Fibroblast of villous mesenchyme (primary cell): ENCODE measurements around the gene FAM174B. TPM values are rescaled to one million over a fixed set of nuclear protein-coding genes. Genes with fewer than 3 reads are reported as not detected.

ENCODE experiments used
- DNase-seq: peaks from one replicate; pipeline ENCODE4 v3.0.0-alpha.2; 2010; ENCODE audit warnings: low read depth
- H3K4me3 ChIP-seq: 2 replicates; pipeline ENCODE4 v1.5.1; 2011; ENCODE audit warnings: low read depth, mild to moderate bottlenecking, low read length
- total RNA-seq: library from RNA; depleted of rRNA; stranded (reverse); fragments of >200 nt; gene quantifications from 2 replicates; pipeline ENCODE4 v1.2.3, GENCODE V29; 2012
- TF ChIP-seq, protein P1 (sequence below): IDR thresholded peaks from 2 replicates; pipeline ENCODE4 v1.5.1; 2012; ENCODE audit warnings: low read depth, mild to moderate bottlenecking, low read length; ENCODE audit not compliant: insufficient read depth

Gene FAM174B
- total RNA-seq, 1 donor: 3.9 TPM

DNA sequence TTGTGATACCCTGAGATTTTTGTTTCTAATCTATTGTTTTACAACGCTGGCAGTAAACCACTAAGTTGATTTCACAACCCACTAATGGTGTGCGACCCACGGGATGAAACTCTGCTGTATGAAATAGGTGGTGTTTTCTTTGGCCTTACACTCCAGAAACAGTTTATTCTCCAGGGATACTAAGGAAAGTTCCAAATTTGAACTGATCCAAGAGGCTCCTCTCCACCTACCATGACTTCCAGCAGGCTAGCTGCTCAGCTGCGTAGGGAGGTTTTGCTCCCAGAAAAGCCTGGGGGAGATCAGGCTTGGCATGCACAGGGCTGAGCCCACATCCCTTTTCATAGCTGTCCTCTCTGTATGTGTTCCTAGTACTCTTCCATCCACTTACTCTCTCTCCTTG, 71.5 kb downstream of the FAM174B start:
- DNase-seq: no peak
- no peak overlapping the region for H3K4me3 ChIP-seq
- TF ChIP-seq, protein P1, sequence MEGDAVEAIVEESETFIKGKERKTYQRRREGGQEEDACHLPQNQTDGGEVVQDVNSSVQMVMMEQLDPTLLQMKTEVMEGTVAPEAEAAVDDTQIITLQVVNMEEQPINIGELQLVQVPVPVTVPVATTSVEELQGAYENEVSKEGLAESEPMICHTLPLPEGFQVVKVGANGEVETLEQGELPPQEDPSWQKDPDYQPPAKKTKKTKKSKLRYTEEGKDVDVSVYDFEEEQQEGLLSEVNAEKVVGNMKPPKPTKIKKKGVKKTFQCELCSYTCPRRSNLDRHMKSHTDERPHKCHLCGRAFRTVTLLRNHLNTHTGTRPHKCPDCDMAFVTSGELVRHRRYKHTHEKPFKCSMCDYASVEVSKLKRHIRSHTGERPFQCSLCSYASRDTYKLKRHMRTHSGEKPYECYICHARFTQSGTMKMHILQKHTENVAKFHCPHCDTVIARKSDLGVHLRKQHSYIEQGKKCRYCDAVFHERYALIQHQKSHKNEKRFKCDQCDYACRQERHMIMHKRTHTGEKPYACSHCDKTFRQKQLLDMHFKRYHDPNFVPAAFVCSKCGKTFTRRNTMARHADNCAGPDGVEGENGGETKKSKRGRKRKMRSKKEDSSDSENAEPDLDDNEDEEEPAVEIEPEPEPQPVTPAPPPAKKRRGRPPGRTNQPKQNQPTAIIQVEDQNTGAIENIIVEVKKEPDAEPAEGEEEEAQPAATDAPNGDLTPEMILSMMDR: no peak

DNA sequence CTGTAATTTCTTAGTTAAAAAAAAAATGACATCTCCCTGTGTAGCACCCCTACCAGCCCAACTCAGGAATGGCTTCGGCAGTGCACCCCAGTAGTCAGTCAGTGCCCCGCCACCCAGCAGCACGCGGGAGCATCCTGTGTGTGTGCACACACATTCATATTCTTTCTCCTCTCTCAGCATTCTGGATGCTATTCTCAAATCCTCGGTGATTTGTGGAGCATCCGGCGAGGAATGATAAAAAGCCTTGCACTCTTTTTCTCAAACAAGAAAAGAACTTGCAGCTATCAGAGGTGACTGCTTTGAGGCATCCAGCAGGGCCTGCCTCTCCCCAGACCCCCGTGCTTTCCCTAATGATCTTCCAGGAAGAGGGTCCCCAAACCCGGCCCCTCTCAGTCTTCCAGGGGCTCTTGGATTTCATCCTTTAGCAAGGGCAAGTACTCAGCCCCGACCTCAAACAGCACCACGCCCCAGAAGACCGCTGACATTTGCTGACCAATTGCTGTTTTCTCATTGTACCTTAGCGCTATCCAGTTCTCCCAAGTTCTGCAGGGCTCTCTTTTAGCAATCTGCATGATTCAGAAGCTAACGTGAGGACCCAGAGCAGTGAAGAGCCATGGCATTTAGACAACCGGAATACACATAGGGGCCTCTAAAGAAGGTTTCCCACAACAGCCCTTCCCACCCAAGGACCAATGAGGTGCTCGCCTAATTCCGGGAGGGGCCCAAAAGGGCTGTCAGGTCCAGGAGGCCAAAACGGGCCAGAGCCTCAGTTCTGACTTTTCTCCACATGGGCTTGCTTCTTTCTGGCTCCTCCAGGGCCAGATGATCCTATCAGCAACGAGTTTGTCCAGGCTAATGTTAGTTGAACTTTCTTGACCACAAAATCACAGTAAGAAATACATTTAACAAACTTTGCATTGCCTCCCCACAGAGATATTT, 72.2 kb downstream of the FAM174B start:
- TF ChIP-seq, protein P1: no peak
- H3K4me3 ChIP-seq: no peak overlapping the region
- no peak for DNase-seq

DNA sequence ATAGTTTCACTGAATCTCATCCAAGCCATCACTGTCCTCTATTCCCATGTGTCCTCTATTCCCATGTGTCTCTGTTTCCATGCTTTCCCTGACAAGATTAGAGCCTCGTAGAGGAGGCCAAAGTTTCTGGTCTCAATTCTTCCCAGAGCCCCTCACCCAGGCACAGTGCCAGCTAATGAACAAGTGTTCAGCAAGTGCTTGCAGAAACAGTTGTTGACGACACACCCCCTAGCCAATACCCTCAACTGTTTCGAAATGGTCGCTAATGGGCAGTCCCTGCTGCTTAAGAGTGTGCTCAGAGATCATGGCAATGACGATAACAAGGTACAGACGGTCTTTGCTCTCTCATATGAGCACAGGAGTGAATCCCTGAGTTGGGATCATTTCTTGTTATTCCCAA, 73.4 kb downstream of the FAM174B start:
- DNase-seq: no peak
- TF ChIP-seq, protein P1: no peak
- no peak overlapping the region for H3K4me3 ChIP-seq

DNA sequence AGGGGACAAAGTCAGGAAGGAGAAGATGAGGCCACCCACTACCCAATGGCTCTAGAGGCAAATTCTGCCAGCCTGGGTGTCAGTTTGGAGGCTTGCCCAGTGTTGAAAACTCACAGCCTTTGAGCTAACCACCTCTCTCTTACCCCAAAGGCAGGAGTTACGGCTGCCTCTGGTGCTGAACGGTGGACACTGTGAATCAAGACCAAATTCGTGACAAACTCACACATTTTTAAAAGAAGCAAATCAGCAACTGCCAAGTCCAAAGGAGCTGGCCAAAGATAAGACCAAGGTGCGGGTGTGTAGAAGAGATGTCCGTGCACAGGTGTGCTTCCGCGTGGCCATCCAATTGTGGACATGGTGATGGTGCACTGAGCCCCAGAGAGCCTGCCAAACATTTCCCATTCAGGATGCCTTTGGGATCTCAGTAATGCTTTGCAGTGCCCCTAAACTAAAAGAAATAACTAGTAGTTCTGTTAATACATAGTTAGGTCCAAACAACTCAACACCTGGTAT, 74.6 kb downstream of the FAM174B start:
- TF ChIP-seq, protein P1: no peak
- H3K4me3 ChIP-seq: no peak overlapping the region
- DNase-seq: no peak

DNA sequence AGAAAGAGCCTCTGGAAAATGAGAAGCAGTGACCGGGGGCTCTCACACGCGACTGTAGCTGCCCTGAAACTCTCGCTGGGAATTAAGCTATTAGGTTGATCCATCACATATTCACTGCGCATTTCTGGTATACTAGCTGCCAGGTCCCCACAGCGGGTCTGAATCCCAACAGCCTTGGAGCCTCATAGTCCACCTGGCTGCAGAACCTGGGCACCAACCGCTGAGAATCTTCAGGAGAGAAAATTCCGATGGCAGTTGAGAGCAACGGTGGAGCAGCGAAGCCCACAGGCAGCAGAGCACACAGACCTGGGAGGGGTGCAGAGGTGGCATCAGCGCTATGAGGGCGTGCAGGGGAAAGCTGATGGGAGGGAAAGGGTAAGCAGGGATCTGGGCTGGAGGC, 75.1 kb downstream of the FAM174B start:
- no peak for DNase-seq

DNA sequence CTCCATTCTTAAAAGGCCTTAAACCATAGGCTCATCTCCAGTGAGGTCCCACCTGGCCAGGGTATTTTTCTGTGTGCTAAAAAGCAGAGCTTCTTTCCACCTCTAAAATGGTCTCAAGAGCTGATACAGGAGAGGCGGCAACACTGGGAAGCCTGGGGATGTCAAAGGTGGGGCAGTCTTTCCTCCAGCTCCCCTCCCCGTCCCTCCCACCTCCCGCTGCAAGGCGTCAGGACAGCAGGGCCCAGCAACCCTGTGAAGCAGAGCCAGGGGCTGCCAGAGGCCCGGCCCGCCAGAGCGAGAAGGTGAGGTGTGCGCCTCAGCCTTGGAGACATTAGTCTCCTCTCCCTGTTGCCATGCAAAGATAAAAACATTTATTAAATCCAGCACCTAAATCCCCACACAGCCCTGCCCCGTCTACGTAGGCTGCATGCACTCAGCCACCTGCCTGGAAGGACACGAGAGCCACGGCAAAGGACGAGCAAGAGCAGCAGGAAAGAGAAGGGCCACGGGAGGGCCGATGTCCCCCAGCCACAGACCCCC, 75.6 kb downstream of the FAM174B start:
- no peak for DNase-seq
- TF ChIP-seq, protein P1: no peak
- no peak overlapping the region for H3K4me3 ChIP-seq

More for the DNA sequence above, 75.1 kb downstream of the FAM174B start:
- TF ChIP-seq, protein P1: no peak
- H3K4me3 ChIP-seq: no peak overlapping the region
